TTC549 (cell line): ENCODE data around the gene SCN11A.

Source experiments
- FAIRE-seq: peaks from 2 replicates; lab custom pipeline; 2012; peaks lifted over from hg19 to GRCh38; lab: Jason Lieb, UNC

Gene SCN11A

DNA sequence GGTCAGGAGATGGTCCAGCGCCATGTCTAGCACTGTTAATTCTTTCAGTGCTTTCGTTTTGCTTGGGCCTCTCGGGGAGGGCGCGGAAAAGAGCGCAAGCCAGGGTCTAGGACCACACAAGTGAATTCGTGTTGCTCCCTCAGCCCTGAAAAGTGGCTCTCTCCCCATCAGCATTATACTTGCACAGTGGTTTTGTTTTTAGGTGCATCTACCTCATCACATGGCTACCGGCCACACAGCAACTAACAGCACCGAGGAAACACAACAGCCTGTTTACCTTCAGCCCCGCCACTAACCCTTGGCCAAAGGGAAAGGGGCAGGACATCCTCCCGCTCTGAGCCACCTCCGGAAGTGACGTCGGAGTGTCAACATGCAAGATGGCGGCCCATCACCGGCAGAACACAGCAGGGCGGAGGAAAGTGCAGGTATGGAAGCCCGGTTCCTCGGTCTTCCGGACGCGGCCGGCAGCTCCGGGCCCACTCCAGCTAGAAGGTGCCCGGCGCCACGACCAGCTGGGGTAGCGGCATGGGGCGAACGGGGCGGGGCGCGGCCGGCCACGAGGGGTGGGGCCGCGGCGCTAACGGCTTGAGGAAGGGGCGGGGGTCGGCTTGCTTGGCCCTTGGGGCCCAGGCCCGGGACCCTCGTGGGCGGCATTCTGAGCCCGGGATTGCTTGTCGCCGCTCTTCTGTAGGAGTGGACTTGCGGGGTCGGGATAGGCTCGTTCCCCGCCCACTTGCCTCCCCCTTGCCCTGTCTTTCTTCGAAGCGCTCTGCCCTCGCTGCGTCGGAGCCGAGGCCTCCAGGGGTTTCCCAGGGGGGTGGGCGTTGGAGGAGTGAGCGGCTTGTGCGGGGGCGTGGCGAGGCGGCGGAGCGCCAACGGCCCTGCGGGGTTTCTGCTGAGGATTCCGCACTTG, at the start of gene SCN11A, which contains the start of gene WDR48:
Gene SCN11A (minus strand): TSS at position 296 of the 913 bp plus-strand sequence. CDS start 101,582 bp downstream, outside the sequence.
Gene WDR48 (plus strand): TSS at position 368 of the 913 bp plus-strand sequence. CDS start 10 bp downstream, at position 378.
- no peak for FAIRE-seq

DNA sequence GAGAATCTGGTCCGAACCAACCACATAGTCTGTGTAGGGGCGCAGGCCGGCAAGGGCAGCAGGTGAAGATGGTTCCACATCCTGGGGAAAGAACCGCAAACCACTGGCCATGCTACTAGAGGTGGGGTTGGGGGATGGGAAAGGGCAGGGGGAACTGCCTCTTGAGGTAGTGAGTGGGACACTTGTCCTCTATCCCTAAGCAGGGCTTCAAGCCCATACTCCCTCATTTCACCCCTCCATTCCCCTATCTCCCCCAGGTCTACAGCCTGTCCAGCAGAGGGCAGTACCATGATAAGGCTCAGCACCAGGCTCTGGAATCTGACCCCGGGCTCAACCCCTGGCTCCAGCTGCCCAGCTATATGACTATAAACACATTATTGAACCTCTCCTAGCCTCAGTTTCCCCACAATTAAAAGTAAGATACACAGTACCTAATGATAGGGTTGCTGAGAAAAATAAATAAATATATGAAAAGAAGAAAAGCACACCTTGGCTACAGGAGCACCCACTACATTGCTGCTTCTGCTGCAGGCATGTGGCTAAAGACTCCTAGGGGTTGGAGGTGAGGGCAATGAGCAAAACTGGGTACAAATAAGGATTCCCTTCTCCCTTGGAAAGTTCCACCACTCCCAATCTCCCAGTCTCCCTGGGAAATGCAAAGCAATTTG, 49.4 kb upstream of the SCN11A start:
- FAIRE-seq = no peak

DNA sequence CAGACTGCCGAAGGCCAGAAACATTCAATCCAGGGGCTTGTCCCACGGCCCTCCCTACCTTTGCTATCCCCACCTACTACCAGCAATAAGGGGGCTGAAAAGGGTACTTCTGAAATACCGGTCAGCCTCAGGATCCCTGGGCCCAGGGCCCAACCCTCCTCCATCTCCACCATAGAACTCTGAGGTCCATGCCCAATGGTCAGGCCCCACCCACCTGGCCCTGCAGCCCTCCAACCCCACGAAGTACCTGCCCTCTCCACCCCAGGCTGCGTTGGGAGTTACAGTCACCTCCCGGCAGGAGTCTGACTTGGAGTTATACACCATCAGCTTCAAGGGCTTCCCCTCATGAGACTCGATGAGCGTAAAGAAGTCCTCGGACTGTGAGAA, 48.7 kb upstream of the SCN11A start:
- no peak for FAIRE-seq

DNA sequence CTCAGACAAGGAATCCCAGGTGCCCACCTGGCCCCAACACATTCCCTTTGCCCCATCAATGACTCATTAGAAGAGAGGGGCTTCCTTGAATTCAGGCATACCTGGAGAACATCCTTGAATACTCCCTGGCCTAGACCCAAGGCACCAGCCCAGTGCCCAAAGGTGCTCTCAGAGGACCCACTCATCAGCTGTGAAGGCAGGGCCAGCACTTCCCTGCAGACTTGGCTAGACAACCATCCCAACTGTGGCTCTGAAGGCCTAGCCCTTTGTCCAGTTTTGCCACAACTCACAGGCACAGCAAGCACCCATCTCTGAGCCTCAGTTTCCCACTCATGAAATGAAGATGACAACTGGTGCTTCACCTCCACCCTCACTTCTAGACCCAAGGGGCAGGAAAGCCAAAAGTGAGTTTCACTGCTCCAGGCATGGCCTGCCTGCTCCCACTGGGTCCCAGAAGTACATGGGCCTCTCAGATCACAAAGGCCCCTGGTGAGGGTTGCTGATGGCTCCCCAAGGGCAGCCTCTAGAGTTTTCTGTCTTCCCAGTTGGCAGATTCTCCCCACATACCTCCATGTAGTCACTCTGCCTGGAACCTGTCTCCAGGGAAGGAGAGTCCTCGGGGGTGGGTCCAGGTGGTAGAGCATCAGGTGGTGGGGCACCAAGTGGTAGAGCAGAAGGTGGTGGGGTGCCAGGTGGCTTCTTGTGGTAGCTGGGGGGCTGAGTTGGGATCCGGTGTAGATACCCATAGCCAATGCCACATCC, 48.2 kb upstream of the SCN11A start:
- no peak for FAIRE-seq

GRCh38 chr3:39099242-39099641, 47.5 kb upstream of the SCN11A start:
- no peak for FAIRE-seq

GRCh38 chr3:39098473-39099000, 46.8 kb upstream of the SCN11A start:
- no peak for FAIRE-seq

- FAIRE-seq = no peak
Observed at GRCh38 chr3:39097716-39098472, 46.1 kb upstream of the SCN11A start.

DNA sequence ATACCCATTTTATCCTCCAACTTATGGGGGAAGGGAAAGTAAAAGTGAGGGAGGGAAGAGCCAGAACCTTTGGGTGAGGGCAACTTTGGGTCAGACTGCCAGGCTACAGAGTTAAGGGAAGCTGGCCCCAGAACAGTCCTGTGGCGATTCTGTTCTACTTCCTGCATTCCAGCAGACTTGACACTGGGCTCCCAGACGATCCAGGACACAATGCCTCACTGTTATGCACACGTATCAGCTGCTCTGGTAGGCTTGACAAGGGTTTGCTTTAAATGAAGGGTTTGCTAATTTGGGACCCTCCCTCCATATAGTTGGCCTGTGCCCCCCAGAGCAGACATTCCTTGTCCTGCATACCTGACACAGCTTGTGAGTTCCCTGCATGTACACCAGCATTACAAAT, 45.0 kb upstream of the SCN11A start:
- FAIRE-seq = no peak

DNA sequence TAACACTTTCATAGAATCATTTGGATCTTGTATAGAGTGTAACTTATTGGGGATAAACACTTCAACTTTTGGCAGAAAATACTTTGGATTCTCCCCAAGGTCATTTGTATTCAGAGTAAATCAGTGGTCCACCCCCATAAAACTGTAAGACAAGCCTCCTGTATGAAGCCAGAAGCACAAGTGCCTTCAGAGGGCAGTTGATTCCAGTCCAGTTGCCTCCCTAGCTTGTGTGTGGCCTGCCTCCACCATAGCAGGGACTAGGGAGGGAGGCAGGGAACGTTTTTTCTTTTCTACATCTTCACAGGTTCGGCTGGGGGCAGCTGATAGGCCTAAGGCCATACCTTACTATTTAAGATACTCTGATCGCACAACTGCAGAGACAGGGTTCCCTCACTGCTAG, 44.0 kb upstream of the SCN11A start:
- no peak for FAIRE-seq

- FAIRE-seq = no peak
Observed at GRCh38 chr3:39094851-39095677, 43.3 kb upstream of the SCN11A start.

- FAIRE-seq = no peak
Observed at GRCh38 chr3:39090922-39091321, 39.2 kb upstream of the SCN11A start.

GRCh38 chr3:39088889-39089288, 37.1 kb upstream of the SCN11A start:
- no peak for FAIRE-seq

- no peak for FAIRE-seq
Observed at GRCh38 chr3:39088456-39088855, 36.7 kb upstream of the SCN11A start.

DNA sequence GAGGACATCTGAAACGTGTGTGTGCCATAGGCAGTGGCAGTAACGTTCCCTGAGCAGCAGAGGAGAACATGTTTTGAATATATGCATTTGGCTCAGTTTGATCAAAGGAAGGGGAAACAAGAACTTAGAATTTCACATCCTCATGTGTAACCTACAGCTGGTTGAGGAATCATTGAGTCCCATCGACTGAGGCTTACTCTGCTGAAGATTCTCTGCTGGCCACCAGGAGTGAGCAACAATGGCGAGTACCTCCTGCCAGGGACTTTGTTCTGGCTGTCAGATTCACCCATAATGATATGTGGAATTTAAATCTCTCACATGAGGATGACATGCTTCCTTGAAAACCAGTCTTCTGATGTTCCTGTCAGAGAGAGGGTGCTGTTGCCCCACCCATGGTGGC, 34.4 kb upstream of the SCN11A start:
- FAIRE-seq = no peak

GRCh38 chr3:39082666-39083313, 31.0 kb upstream of the SCN11A start:
- FAIRE-seq = no peak

- FAIRE-seq = no peak
Observed at GRCh38 chr3:39080026-39080425, 28.3 kb upstream of the SCN11A start.

DNA sequence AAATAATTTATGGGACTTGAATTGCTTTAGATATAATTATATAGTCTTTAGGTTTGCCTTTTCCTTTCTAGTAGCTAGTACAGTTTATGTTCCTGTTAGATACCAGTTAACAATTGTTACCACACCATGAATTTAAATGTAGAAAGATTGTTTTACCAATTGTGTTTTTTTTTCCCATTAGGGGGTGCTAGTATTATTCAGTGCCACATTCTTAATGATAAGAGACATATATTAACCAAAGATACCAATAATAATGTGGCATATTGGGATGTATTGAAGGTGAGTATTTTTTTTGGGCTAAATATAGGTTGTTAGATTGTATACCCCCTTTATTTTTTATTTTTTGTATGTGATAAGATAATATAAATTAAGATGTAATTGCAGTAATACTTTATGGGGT, 27.8 kb upstream of the SCN11A start:
- FAIRE-seq = no peak

DNA sequence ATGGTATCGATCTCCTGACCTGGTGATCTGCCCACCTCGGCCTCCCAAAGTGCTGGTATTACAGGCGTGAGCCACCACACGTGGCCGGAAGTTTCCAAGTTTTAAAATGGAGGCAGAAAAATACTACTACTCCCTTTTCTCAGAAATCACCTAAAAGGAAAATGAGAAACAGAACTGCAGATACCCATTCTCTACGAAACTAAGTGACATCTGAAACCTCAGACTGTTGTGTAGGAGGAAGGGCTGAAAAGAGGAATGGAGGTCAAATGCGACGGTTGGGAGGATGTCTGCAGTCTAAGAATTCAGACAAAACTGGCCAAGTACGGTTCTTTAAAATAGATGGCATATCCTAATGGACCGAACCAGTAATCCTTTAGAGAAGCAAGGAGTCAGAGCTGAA, 24.2 kb upstream of the SCN11A start:
- no peak for FAIRE-seq

DNA sequence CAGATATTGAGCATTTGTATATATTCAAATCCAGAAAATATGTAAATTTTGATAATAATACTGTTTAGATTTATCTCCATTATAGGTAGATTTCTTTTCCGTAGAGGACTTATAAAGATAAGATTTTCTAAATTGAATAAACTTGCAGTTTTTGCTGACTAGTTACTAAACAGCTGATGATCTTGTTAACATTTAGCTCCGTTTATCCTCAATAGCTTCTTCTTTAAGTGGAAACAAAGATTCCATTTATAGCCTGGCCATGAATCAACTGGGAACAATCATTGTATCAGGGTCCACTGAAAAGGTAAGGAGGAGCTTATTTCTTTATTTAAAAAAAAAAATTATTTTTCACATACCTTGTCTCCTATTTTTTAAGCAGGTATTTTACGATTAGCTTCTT, 16.8 kb upstream of the SCN11A start:
- no peak for FAIRE-seq

DNA sequence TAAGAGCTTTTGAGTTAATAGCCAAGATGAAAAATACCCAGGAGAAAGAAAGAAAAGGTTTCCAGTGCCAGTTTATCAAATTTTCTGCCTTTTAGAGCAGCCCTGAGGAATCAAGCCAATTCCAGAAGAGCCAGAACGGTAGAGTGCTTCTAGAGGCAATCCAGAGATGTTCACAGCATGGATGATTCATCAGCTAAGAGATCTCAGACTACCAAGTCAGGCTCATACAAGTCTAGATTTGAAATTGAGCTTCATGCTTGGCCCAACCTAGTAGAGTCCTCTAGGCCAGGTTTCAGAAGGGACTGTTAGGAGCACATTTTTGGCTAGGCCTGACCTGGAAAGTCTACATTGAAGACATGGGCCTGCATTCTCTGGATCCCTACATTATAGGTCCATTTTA, 15.5 kb upstream of the SCN11A start:
- no peak for FAIRE-seq
